K562 (cell line): ENCODE data around the gene PPP1CA. TPM values are rescaled to one million over a fixed set of nuclear protein-coding genes. Genes with fewer than 3 reads are reported as not detected.

Source experiments
- ARID1B ChIP-seq: fragments of 450-650 bp; IDR thresholded peaks from 2 replicates; pipeline ENCODE4 v1.6.1; 2016; ENCODE audit warnings: antibody characterized with exemption, mild to moderate bottlenecking, inconsistent platforms
- BRF1 ChIP-seq: IDR thresholded peaks from 3 replicates; pipeline ENCODE4 v1.6.1; 2011; ENCODE audit warnings: borderline replicate concordance, mild to moderate bottlenecking; ENCODE audit not compliant: insufficient read length; ENCODE audit errors: extremely low read depth
- CLOCK ChIP-seq: fragments of 250-450 bp; sonication (Bioruptor Pico); IDR thresholded peaks from 2 replicates; pipeline ENCODE4 v1.4.0; 2020; ENCODE audit warnings: mild to moderate bottlenecking, moderate library complexity, borderline replicate concordance
- HDAC6 ChIP-seq: IDR thresholded peaks from 2 replicates; pipeline ENCODE4 v1.6.1; 2012; ENCODE audit warnings: low read depth, mild to moderate bottlenecking, control low read depth, inconsistent platforms, low read length, moderate library complexity
- HNRNPUL1 ChIP-seq: fragments of 200-400 bp; formaldehyde crosslinking; IDR thresholded peaks from 2 replicates; pipeline ENCODE4 v1.6.1; 2017; ENCODE audit warnings: low read length
- IRF2 ChIP-seq: sonication (generic); formaldehyde crosslinking; IDR thresholded peaks from 2 replicates; pipeline ENCODE4 v1.8.1; 2022; ENCODE audit warnings: mild to moderate bottlenecking, missing genetic modification reagents
- RCOR1 ChIP-seq, 2 experiments: IDR thresholded peaks; 2 replicates each; pipeline ENCODE4 v1.6.1; 2012; ENCODE audit warnings: low read depth in 2 of 2, low read length in 2 of 2, borderline replicate concordance in 1 of 2, improper control_type of control experiment in 1 of 2
- SMAD4 ChIP-seq: fragments of 250-450 bp; sonication (Bioruptor Pico); conservative IDR thresholded peaks from 2 replicates; pipeline ENCODE4 v1.8.0; 2021; ENCODE audit warnings: inconsistent platforms, mild to moderate bottlenecking, moderate library complexity
- TAF9B ChIP-seq: fragments of 450-650 bp; IDR thresholded peaks from 2 replicates; pipeline ENCODE4 v1.6.1; 2018; ENCODE audit warnings: mild to moderate bottlenecking; ENCODE audit not compliant: partially characterized antibody
- THAP12 ChIP-seq: fragments of 250-450 bp; sonication (Bioruptor Pico); IDR thresholded peaks from 2 replicates; pipeline ENCODE4 v1.9.0; 2021; ENCODE audit warnings: mild to moderate bottlenecking, inconsistent platforms
- THRB ChIP-seq: fragments of 450-650 bp; formaldehyde crosslinking; conservative IDR thresholded peaks from 2 replicates; pipeline ENCODE4 v1.4.0; 2022; ENCODE audit warnings: mild to moderate bottlenecking, missing genetic modification characterization
- U2AF1 ChIP-seq: fragments of 200-400 bp; formaldehyde crosslinking; optimal IDR thresholded peaks from 2 replicates; pipeline ENCODE3; 2017; ENCODE audit warnings: mild to moderate bottlenecking, low read depth, low read length, moderate library complexity
- ZKSCAN8 ChIP-seq: fragments of 200-800 bp; sonication (Bioruptor generic); IDR thresholded peaks from 2 replicates; pipeline ENCODE4 v1.6.1; 2016; ENCODE audit warnings: missing genetic modification characterization, missing compliant biosample characterization
- ZNF282 ChIP-seq: sonication (generic); formaldehyde crosslinking; IDR thresholded peaks from 2 replicates; pipeline ENCODE4 v1.8.1; 2023; ENCODE audit warnings: missing genetic modification reagents
- ZNF316 ChIP-seq: fragments of 450-650 bp; IDR thresholded peaks from 2 replicates; pipeline ENCODE4 v1.6.1; 2016
- ZNF740 ChIP-seq, 3 experiments: fragments of 200-800 bp in 1 of 3; sonication (Bioruptor generic) in 1 of 3; sonication (generic) in 1 of 3; formaldehyde crosslinking in 1 of 3; IDR thresholded peaks; 2 replicates each; pipeline versions ENCODE4 v1.6.1 to v1.8.0; 2016 to 2022; ENCODE audit warnings: mild to moderate bottlenecking in 2 of 3, missing compliant biosample characterization in 2 of 3, missing genetic modification characterization in 2 of 3, missing genetic modification reagents in 1 of 3
- polyA plus RNA-seq, 8 experiments: library from polyadenylated mRNA; depleted of rRNA in 4 of 8; stranded (reverse) in 5 of 8; unstranded in 3 of 8; fragments of >200 nt; fragmentation: Nextera tagmentation in 2 of 8; fragmentation: Illumina TruSeq in 1 of 8; extraction: Ambion mirVana in 2 of 8; extraction: Trizol in 1 of 8; gene quantifications; 2 replicates each; pipeline versions ENCODE4 v1.2.1 to v1.2.3, GENCODE V29; 2011 to 2014; ENCODE audit warnings: inconsistent platforms in 1 of 8, missing spikeins in 1 of 8
- total RNA-seq, 7 experiments: library from RNA; depleted of rRNA in 6 of 7; stranded (reverse); fragments of >200 nt in 6 of 7; fragmentation: Illumina TruSeq in 2 of 7; extraction: Trizol in 2 of 7; gene quantifications; 2 replicates each; pipeline versions ENCODE4 v1.2.1 to v1.2.3, GENCODE V29; 2011 to 2021; ENCODE audit warnings: low replicate concordance in 1 of 7

PPP1CA gene
- total and polyA plus RNA-seq, 9 of the 15 experiments (the other 6 are each of a cell fraction or from before 2014, with no cell fraction given) = 18.2 to 242 (median 188) TPM

GRCh38 chr11:67371189-67371910 is 30.3 kb downstream of the PPP1CA start (continued):
- TF ChIP-seq THRB (CRISPR knock-in tag) (peak; percentile 87), ZNF740 (CRISPR knock-in tag; IDR thresholded peaks at IDR 0.05) (peak; percentile 76), ZNF740 (tag; IDR thresholded peaks at IDR 0.05) (peak in 1 of 2 experiments; percentile 66; a peak in 2 of 4 replicates), BRF1 (no peak), IRF2 (CRISPR knock-in tag) (no peak), TAF9B (no peak), RCOR1 (IDR thresholded peaks at IDR 0.05; ENCODE audit: borderline replicate concordance in 1 of 2, low read depth in 2 of 2, low read length in 2 of 2) (peak in 1 of 2 experiments; percentile 39; a peak in 1 of 4 replicates), ZNF282 (CRISPR knock-in tag) (no peak), HDAC6 (no peak), CLOCK (no peak), HNRNPUL1 (no peak), U2AF1 (no peak), SMAD4 (CRISPR knock-in tag) (no peak), ZKSCAN8 (CRISPR knock-in tag) (no peak), THAP12 (CRISPR knock-in tag) (no peak), ARID1B (peak; percentile 35), ZNF316 (no peak)
